Memory B cell (primary cell): ENCODE results near the gene SCIN.
A peak's percentile ranks its signal among the peaks of the same experiment; 100 is the strongest.
"Not testable (repeated sequence)": the region's sequence is repeated elsewhere in the genome, so short reads cannot be mapped to it uniquely, and the experiment has no call there.

Source experiments
- ATAC-seq: fragments of 150-1000 bp; cut with Tn5 transposase; 2 replicates; pipeline ENCODE4 v1.10.0; 2021; ENCODE audit warnings: low read depth, mild to moderate bottlenecking, moderate library complexity
- DNase-seq, 2 donors: peaks; one replicate each; pipeline ENCODE4 v3.0.0; 2022; ENCODE audit warnings: low spot score in 2 of 2
- H3K27ac Mint-ChIP-seq: one replicate; pipeline ENCODE4 v1.8.0; 2022; ENCODE audit warnings: mild to moderate bottlenecking, moderate library complexity, mixed read lengths
- H3K27me3 Mint-ChIP-seq: one replicate; pipeline ENCODE4 v1.8.0; 2022; ENCODE audit warnings: mixed read lengths
- H3K36me3 Mint-ChIP-seq: one replicate; pipeline ENCODE4 v1.8.0; 2022; ENCODE audit warnings: mild to moderate bottlenecking, mixed read lengths
- H3K4me1 Mint-ChIP-seq: one replicate; pipeline ENCODE4 v1.8.0; 2022; ENCODE audit warnings: mixed read lengths
- H3K4me3 Mint-ChIP-seq: one replicate; pipeline ENCODE4 v1.8.0; 2022; ENCODE audit warnings: mild to moderate bottlenecking, moderate library complexity, mixed read lengths
- H3K9me3 Mint-ChIP-seq: one replicate; pipeline ENCODE4 v1.8.0; 2022; ENCODE audit warnings: mixed read lengths

The SCIN gene

DNA sequence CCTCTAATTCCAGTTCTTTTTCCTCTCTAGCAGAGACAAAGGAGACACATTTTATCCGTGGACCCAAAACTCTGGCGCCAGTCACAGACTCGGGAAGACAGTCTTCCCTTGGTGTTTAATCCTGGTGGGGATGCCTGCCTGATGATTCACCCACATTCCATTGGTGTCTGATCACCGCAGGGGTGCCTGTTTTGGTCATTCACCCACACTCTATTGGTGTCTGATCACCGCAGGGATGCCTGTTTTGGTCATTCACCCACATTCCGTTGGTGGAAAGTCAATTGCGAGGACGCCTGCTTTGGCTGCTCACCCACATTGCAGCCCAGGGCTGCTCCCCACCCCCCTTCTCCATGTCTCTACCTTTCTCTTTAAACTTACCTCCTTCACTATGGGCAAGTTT lies 89.9 kb downstream of the SCIN start:
- H3K4me3 Mint-ChIP-seq, H3K4me1 Mint-ChIP-seq, ATAC-seq, H3K36me3 Mint-ChIP-seq, H3K9me3 Mint-ChIP-seq, H3K27me3 Mint-ChIP-seq, DNase-seq, H3K27ac Mint-ChIP-seq: not testable (repeated sequence)

DNA sequence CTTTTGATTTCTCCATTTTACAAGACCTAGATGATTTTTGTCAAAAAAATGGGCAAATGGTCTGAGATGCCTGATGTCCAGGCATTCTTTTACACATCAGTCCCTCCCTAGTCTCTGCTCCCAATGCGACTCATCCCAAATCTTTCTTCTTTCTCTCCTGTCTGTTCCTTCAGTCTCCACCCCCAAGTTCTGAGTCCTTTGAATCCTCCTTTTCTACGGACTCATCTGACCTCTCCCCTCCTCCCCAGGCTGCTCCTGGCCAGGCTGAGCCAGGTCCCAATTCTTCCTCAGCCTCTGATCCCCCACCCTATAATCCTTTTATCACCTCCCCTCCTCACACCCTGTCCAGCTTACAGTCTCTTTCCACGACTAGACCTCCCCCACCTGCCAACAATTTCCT lies 90.5 kb downstream of the SCIN start:
- not testable (repeated sequence) for H3K36me3 Mint-ChIP-seq, H3K27ac Mint-ChIP-seq, H3K9me3 Mint-ChIP-seq, H3K4me1 Mint-ChIP-seq, H3K4me3 Mint-ChIP-seq, H3K27me3 Mint-ChIP-seq, DNase-seq, ATAC-seq

DNA sequence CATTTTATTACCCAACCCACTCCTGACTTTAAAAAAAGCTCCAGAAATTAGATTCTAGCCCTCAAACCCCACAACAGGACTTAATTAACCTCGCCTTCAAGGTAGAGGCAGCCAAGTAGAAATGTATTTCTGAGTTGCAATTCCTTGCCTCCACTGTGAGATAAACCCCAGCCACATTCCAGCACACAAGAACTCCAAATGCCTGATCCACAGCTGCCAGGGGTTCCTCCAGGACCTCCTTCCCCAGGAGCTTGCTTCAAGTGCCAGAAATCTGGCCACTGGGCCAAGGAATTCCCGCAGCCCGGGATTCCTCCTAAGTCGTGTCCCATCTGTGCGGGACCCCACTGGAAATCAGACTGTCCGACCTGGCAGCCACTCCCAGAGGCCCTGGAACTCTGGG lies 91.1 kb downstream of the SCIN start:
- H3K9me3 Mint-ChIP-seq, result peaks cover 1% of the 10 kb centered on the region
- H3K36me3 Mint-ChIP-seq, result no peaks in the 10 kb centered on the region
- no peaks in the 10 kb centered on the region for H3K27me3 Mint-ChIP-seq
- H3K27ac Mint-ChIP-seq, result no peak overlapping the region
- no peaks in the 10 kb centered on the region for H3K4me1 Mint-ChIP-seq
- ATAC-seq (no peak), DNase-seq (no peak)
- H3K4me3 Mint-ChIP-seq, result no peak overlapping the region

DNA sequence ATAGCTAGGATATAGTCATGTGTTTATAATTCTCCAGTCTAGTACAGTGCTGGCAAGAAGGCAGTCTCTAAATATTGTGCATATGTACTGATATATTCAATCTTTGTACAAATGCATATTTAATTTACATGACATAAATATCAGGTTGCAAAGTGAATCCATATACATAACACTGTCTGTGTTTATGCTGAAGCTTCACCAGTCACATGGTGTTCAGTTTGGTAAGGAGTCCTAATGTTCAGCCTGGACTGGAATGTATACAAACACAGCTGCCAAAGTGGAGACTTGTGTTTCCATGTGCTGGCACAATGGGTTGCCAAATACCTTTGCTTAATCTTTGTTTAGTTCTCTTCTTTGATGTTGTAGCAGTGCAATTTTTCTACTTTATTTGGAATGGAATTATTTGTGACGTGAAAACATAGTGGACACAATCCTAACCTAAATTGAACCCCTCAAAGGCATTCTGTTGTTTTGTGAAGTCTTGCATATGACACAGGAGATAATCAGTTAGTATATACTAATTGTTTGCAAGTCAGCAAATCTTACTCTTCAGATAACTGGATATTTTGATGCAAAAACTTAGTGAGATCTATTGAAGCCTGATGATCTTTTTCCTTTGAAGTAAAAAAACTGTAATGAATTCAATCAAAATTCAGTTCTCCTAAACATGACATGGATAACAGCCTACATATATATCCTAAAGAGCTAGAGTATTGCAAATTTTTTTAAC lies 99.6 kb downstream of the SCIN start:
- Mint-ChIP-seq H3K27ac (peak overlapping the region; percentile 85), H3K4me3 (peak overlapping the region; percentile 58), H3K4me1 (peaks cover 31% of the 10 kb centered on the region), H3K36me3 (peaks cover 5% of the 10 kb centered on the region), H3K9me3 (peaks cover 3% of the 10 kb centered on the region), H3K27me3 (no peaks in the 10 kb centered on the region)
- ATAC-seq, result no peak
- DNase-seq, result no peak

DNA sequence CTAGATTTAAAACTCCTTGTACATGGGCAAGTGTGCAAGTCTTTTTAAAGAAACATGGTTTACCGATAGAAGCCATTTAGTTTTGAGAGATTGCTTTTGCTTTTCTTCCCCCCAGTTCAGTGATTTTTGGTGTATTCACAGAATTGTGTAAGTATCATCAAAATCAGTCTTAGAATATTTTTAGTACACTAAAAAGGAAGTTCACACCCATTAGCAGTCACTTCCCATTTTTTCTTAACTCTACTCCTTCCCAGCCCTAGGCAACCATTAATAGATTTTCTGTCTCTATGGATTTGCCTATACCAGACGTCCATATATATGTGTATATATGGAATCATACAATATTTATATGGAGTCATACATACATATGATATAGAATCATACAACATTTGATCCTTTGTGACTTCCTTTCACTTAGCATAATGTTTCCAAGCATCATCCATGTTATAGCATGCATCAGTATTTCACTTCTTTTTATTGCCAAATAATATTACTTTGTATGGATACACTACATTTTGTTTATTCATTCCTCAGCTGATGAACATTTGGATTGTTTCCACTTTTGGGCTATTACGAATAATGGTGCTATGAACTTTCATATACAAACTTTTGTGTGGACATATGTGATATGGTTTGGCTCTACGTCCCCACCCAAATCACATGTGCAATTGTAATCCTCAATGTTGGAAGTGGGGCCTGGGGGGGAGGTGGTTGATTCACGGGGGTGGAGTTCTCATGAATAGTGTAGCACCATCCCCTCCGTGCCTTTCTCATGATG lies 100.4 kb downstream of the SCIN start:
- Mint-ChIP-seq H3K4me1 (peaks cover 33% of the 10 kb centered on the region), H3K4me3 (peak overlapping the region; percentile 58), H3K27me3 (no peaks in the 10 kb centered on the region), H3K36me3 (peaks cover 6% of the 10 kb centered on the region), H3K9me3 (peaks cover 4% of the 10 kb centered on the region), H3K27ac (peak overlapping the region; percentile 85)
- ATAC-seq (peak; percentile 63), DNase-seq (no peak)

DNA sequence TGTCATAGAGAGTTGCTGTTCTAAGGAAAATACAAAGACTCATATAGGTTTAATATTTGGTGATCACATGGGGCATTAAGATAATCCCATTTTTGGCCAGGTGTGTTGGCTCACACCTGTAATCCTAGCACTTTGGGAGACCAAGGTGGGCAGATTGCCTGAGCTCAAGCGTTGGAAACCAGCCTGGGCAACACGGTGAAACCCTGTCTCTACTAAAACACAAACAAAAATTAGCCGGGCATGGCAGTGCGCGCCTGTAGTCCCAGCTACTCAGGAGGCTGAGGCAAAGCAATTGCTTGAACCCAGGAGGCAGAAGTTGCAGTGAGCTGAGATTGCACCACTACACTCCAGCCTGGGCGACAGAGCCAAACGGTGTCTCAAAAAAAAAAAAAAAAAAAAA lies 102.9 kb downstream of the SCIN start:
- H3K4me3 Mint-ChIP-seq, H3K9me3 Mint-ChIP-seq, DNase-seq, H3K36me3 Mint-ChIP-seq, H3K27ac Mint-ChIP-seq, H3K27me3 Mint-ChIP-seq, ATAC-seq: not testable (repeated sequence)
- H3K4me1 Mint-ChIP-seq, result peaks cover 28% of the 10 kb centered on the region

DNA sequence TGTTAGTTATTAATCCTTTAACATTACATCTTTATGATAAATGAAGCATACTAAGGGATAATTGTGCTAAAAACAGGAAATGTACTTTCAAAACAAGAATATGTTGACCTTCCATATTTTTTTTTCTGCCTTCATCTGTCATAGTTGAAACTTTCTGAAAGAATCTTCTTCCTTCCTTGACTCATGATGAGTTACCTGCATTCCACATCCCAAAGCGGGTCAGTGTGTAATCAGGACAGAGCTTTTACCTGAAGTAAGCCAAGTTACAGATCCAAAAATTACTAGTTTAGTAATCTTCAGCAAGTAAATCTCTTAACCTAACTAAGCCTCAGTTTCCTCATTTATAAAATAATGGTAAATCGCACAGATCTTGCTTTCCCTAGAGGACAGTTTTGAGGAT lies 103.5 kb downstream of the SCIN start:
- Mint-ChIP-seq H3K4me1 (peaks cover 25% of the 10 kb centered on the region), H3K36me3 (peaks cover 8% of the 10 kb centered on the region), H3K27ac (no peak overlapping the region), H3K27me3 (no peaks in the 10 kb centered on the region), H3K9me3 (peaks cover 7% of the 10 kb centered on the region), H3K4me3 (no peak overlapping the region)
- ATAC-seq (no peak), DNase-seq (no peak)

DNA sequence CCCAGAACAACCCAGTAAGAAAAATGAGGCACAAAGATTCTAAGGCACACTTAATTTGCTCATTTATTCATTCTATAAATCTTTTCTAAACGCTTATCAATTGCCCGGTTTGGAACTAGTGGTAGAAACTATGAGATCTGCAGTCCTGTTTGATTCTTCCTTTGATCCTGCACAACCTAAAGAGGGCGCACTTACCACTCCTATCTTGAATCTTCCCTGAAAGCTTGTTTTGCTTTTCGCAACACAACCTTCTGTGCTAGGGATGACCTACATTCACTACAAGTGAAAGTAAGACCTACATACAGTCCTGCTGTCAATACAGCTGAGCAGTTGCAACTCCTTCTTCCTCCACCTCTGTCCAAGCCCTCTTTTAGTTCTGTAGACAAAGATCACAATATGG lies 104.3 kb downstream of the SCIN start:
- H3K27ac Mint-ChIP-seq, result no peak overlapping the region
- H3K4me1 Mint-ChIP-seq, result peaks cover 24% of the 10 kb centered on the region
- no peak overlapping the region for H3K4me3 Mint-ChIP-seq
- no peaks in the 10 kb centered on the region for H3K27me3 Mint-ChIP-seq
- DNase-seq (no peak), ATAC-seq (peak; percentile 47)
- H3K9me3 Mint-ChIP-seq, result peaks cover 7% of the 10 kb centered on the region
- peaks cover 8% of the 10 kb centered on the region for H3K36me3 Mint-ChIP-seq

DNA sequence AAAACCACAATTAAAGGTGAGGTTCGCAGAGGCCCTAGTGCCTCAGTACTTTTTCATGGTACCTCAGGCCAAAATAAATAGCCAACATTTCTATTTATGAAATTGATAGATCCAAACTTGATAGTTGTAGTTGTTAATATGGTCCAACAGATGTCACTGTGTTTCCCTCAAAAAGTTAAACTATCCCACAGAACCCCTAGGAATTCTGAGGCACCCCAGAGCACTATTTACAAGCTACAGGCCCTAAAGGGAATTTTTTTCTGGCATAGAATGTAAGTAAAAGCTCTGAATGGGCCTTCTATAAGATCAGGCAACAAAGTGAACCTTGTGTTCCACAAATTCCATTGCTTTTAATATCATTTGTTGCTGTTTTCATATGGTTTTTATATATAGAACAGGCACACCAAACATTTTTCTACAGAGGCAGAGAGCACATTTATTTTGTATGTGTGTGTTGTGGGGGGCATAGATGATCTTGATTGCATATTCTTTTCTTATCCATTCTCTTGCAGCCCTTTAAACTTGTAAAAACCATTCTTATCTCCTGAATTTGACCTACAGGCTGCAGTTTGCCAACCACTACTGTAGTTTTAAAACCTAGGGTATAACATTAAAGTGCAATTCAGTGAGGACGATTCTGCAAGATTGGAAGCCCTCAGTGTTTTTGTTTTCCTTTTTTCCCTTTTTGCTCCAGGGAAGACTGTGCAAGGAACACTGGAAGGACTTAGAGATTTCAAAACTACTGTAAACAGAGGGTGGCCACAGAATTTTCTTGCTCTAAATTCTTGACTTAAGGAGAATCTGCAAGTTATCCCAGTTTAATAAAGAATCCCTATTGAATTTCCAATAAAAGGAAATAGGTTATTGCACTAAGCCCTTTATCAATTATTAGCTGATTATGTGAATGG lies 113.4 kb downstream of the SCIN start:
- DNase-seq (no peak), ATAC-seq (no peak)
- H3K27ac Mint-ChIP-seq, result peak overlapping the region; percentile 97
- H3K36me3 Mint-ChIP-seq, result peaks cover 4% of the 10 kb centered on the region
- no peak overlapping the region for H3K4me3 Mint-ChIP-seq
- H3K4me1 Mint-ChIP-seq, result peaks cover 23% of the 10 kb centered on the region
- H3K27me3 Mint-ChIP-seq, result no peaks in the 10 kb centered on the region
- H3K9me3 Mint-ChIP-seq, result peaks cover 2% of the 10 kb centered on the region

DNA sequence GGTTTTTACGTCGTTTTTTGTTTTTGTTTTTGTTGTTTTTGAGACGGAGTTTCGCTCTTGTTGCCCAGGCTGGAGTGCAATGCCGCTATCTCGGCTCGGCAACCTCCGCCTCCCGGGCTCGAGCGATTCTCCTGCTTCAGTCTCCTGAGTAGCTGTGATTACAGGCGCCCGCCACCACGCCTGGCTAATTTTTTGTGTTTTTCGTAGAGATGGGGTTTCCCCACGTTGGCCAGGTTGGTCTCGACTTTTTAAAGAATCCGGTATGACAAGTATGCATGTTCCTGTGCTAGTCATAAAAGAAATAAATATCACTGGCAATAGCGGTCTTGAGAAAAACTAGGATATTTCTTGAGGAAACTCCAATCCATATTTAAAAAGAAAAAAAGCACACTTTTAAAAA lies 114.2 kb downstream of the SCIN start:
- Mint-ChIP-seq H3K9me3 (peaks cover 2% of the 10 kb centered on the region), H3K36me3 (peaks cover 5% of the 10 kb centered on the region), H3K4me3 (peak overlapping the region; percentile 56), H3K27ac (peak overlapping the region; percentile 97), H3K27me3 (no peaks in the 10 kb centered on the region), H3K4me1 (peaks cover 25% of the 10 kb centered on the region)
- DNase-seq, result peak; percentile 44 to 63
- no peak for ATAC-seq

DNA sequence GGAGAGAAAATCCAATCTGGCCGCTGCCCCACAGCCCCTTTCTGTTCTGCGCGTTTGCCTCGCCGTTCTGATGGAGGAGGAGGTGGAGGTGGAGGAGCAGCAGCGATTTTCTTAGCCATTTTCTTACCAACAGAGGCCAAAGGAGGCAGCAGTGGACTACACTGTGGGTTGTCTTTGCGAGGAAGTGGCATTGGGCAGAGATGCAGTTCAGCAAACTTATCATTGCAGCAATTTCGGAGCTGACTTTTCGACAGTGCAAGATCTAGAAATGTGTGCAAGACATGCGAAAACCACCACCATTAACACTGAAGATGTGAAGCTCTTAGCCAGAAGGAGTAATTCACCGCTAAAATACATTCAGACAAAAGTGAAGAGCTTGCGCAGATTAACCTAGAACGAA lies 115.0 kb downstream of the SCIN start:
- H3K4me3 Mint-ChIP-seq, result peak overlapping the region; percentile 82
- peak; percentile 19 to 22 for DNase-seq
- no peaks in the 10 kb centered on the region for H3K27me3 Mint-ChIP-seq
- peaks cover 5% of the 10 kb centered on the region for H3K36me3 Mint-ChIP-seq
- H3K9me3 Mint-ChIP-seq, result peaks cover 2% of the 10 kb centered on the region
- peak overlapping the region; percentile 97 for H3K27ac Mint-ChIP-seq
- peaks cover 25% of the 10 kb centered on the region for H3K4me1 Mint-ChIP-seq
- ATAC-seq, result no peak

DNA sequence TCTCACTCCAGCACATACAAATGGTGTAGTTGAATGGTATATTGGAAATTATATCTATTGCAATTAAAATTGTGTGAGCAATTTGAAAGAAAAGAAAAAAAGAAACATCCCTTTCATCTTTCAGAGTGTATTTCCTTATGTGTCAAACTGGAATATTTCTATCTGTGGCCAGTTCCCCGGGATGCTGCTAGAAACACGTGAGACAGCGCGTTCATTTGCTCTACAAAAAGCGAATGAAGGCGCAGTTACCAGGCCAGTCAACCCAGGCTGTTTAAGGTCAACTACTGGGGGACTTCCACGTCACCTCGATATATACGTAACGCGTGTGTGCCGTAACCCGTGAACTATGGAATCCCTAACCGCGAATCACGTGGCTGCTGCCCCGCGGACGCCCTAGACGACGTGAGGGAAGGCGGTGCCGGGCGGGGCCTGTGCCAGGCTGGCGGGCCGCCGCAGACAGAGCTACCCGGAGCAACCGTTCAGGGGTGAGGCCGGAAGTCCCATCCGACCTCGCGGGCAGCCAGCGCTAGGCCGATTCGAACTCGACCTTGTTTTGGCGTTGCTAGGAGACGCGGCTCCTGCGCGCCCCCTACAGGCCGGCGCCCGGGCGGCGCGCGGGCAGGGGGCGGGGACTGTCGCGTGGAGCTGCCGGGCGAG lies 115.8 kb downstream of the SCIN start:
- Mint-ChIP-seq H3K36me3 (peaks cover 5% of the 10 kb centered on the region), H3K4me1 (peaks cover 25% of the 10 kb centered on the region), H3K4me3 (peak overlapping the region; percentile 91), H3K27me3 (no peaks in the 10 kb centered on the region), H3K27ac (peak overlapping the region; percentile 97), H3K9me3 (peaks cover 2% of the 10 kb centered on the region)
- peak; percentile 79 for ATAC-seq
- DNase-seq, result peak; percentile 98 to 100

DNA sequence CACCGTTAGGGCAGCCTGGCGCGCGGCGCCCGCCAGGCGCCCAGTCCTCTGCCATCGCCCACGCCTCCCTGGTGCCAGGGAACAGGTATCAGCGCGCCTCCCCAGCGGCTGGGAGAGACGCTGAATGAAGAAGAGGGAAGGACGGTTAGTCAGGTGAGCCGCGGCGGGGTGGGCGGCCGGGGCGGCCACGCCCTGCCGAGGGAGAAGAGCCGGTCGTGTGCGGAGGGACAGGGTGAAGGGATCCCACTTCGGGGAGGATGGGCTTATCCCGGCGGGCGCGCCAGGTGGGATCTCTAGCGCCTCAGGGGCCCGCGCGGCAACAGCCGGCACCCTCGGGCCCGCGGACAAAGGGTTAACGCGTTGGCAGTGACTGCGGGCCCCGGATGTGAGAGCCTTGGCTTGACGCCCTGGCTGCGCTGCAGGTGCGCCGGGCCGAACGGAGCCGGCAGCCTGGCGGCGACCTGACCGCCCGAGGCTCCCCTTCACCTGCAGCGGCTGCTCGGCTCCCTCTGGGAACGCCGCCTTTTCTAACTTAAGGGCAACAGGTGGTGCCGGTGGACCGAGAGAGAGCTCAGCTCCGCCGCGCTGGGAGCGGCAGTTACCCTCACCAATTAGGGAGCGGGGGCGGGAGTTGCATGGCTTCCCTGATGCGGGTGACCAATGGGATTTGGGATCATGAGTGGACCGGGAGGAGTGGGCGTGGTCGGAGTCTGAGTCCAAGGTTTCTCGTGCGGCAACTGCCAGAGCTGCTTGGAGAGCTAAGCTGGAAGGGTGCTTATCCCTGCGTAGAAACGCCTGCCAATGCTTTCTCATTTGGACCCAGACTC lies 116.6 kb downstream of the SCIN start, which contains the start of gene ARL4A:
Gene ARL4A (plus strand): TSS at position 743 of the 827 bp plus-strand sequence. CDS start 622 bp downstream, outside the sequence.
- Mint-ChIP-seq H3K9me3 (peaks cover 2% of the 10 kb centered on the region), H3K36me3 (peaks cover 5% of the 10 kb centered on the region), H3K27ac (peak within 1 kb of the TSS; percentile 97), H3K4me3 (peak within 1 kb of the TSS; percentile 91), H3K4me1 (peaks cover 25% of the 10 kb centered on the region), H3K27me3 (no peaks in the 10 kb centered on the region)
- ATAC-seq, result peak; percentile 47
- peak; percentile 75 to 78 for DNase-seq
